HG03442 (cell line): Measurements from ENCODE around the gene ACRBP.

Experiments used
- ATAC-seq: cut with Tn5 transposase; IDR thresholded peaks from one replicate; pipeline ENCODE4 v1.9.1; 2021; ENCODE audit warnings: mild to moderate bottlenecking, moderate library complexity; ENCODE audit not compliant: unreplicated experiment

Gene ACRBP

GRCh38 chr12:6650832-6651231 is 3.6 kb upstream of the ACRBP start:
- ATAC-seq = no peak

- ATAC-seq = no peak
Observed at GRCh38 chr12:6646276-6647082, 753 bp downstream of the ACRBP start.

GRCh38 chr12:6644903-6645302 is 2.3 kb downstream of the ACRBP start:
- no peak for ATAC-seq

- ATAC-seq = no peak
Observed at GRCh38 chr12:6644257-6644596, 3.0 kb downstream of the ACRBP start.

DNA sequence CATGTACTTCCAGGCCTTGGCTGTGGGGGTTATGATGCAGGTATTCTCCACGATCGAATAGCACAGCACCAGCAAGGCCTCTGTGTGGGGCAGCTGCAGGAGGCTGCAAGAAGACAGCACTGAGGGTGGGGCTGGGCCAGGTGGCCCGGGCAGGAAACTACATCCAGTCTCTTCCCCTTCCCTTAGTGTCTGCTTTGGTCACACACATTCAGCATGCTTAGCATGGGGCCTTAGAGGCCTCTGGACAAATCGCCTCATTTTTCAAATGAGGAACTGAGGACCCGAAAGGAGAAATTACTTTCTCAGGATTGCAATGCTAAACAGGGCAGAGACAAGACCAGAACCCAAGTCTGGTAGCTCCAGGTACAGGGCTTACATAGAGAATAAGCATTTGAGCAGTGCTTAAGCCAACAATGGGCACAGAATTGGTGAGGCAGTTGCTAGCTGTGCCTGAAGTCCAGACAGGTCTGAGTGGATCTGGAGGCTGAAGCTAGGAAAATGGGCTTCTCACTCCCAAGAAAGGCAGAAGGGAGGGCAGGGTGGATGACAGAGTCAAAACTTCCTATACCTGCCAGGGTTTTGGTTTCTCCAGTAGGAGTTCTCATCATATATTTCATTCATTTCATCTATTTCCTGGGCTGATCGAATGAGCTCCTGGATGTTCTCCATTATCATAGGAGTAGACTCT is 3.5 kb downstream of the ACRBP start:
- ATAC-seq = no peak

DNA sequence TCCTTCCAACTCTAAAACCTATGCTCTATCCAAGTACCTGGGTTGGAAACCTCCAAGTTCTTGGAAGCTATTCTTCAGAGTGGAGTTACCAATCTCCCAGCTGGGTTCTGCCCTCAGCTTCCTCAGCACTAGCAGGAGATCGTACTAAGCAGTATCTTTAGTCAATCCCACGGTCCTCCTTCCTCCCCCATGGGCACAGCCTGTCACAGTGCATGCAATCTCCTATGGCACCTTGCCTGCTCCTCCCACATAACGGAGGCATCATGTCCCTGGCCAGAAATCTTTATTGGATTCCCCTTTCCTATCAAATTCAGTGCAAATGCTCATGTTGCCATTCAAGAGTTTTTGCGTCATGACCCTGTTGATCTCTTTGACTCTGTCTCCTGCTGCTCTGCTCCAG is 6.1 kb downstream of the ACRBP start:
- ATAC-seq = no peak

GRCh38 chr12:6640497-6640896 is 6.7 kb downstream of the ACRBP start:
- ATAC-seq = no peak

DNA sequence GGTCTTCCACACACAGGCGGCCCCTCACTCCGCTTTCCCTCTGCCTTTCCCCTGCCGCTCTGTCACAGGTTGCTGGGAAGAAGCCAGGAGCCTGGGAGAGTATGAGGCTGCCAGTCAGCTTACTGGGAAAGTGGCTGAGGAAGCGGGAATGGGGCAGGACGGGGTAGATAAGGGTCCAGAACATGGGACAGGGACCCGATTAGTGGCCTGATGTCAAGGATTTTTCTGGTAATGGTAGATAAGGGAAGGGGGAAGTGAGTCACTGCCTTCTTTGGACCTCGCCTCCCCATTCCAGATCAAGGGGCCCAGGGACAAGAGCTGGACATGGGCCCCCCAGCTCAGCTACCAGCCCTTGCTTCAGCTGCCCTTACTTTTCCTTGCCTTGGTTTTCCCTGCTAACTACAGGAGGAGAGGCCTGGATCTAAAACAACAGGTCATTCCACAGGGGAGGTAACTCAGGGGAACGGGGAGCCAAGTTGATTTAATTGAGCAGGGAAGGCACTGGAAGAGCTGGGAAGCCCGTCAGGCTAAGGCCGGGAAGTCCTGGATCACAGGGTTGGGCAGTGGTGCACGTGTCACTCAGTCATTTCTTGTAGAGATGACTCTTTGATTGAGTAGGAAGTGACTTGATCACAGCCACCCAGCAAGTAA is 8.0 kb downstream of the ACRBP start:
- ATAC-seq = no peak

GRCh38 chr12:6638305-6638704 is 8.9 kb downstream of the ACRBP start:
- ATAC-seq = no peak

DNA sequence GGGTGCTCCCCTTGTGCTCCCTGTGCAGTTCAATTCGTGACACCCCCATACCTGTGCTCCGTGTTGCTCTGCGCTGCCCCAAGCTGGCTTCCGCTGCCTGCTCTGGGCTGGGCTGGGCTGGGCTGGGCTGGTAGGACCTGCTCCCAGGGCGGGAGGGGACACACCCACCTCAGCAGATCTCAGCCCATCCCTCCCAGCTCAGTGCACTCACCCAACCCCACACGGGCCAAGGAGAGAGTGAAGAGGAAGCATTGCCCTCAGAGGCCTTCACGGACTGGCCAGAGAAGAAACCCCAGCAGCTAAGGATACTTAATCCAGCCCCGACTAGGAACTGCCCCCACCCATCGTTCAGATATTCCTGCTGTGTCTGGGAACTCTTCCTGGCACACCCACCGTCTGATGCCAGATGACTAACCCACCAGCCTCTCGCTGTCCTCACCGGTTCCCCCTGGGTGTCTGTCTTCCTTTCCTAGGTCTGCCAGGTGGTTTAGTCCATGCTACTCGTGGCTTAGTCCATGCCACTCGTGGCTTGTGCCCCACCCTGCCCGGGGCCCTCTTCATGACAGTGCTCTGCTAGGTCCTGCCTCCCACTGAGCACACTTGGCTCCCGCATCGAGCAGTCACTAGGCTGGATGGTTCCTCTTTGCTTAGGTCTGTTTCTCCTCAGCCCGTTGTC is 11.2 kb downstream of the ACRBP start, which contains the start of gene LPAR5:
Gene LPAR5, minus strand, starts transcription at position 104 of the 676 bp plus-strand sequence. CDS start 14,711 bp downstream, outside the sequence.
- ATAC-seq = no peak

- peak; percentile 40 for ATAC-seq
Observed at GRCh38 chr12:6635375-6635855, 11.8 kb downstream of the ACRBP start.

DNA sequence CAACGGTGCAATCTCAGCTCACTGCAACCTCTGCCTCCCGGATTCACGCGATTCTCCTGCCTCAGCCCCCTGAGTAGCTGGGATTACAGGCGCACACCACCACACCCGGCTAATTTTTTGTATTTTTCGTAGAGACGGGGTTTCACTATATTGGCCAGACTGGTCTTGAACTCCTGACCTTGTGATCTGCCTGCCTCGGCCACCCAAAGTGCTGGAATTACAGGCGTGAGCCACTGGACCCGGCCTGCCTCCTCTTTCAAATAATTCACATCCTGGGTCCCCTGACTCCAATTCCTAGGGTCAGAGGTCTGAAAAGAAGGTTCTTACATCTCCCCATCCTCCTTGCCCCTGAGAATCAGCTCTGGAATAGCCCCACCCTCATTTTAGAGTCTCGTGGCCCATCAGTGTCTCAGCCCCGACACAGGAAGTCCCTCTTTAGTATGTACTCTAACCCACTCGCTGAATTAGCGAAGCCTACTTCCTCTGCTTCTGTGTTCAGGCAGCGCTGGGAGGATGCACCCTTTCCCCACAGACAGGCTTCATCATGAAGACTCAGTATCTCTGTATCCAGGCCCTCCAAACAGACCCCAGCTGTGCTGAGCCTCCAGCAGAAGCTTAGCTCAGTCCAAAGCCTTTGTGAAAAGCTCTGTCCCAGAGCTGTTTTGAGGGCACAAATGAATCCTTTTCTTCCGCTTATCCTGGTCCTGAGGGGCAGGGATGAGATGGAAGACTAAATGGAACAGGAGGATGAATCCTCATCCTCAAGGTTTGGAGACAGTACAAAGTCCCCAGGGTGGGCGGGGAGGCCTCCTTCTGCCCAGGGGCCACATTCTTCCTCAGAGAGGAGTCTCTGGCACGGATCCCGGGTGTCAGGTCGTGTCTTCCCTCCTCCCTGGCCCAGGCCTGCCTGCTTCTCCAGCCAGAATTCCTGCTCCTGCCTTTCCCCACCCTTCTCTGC is 14.9 kb downstream of the ACRBP start:
- ATAC-seq = peak; percentile 50

GRCh38 chr12:6631549-6631961 is 15.7 kb downstream of the ACRBP start:
- no peak for ATAC-seq

- no peak for ATAC-seq
Observed at GRCh38 chr12:6630736-6631135, 16.5 kb downstream of the ACRBP start.

GRCh38 chr12:6627616-6628015 is 19.6 kb downstream of the ACRBP start:
- ATAC-seq = no peak

- ATAC-seq = no peak
Observed at GRCh38 chr12:6626654-6627283, 20.5 kb downstream of the ACRBP start.

- no peak for ATAC-seq
Observed at GRCh38 chr12:6620885-6621274, 26.4 kb downstream of the ACRBP start.

GRCh38 chr12:6620137-6620884 is 26.9 kb downstream of the ACRBP start:
- ATAC-seq = no peak
